ENCODE measurements around the gene KCNJ3. TPM values are rescaled to one million over a fixed set of nuclear protein-coding genes. Genes with fewer than 3 reads are reported as not detected.

Gene KCNJ3
- total RNA-seq, 1 donor from 2014 or later: 4.2 TPM

DNA sequence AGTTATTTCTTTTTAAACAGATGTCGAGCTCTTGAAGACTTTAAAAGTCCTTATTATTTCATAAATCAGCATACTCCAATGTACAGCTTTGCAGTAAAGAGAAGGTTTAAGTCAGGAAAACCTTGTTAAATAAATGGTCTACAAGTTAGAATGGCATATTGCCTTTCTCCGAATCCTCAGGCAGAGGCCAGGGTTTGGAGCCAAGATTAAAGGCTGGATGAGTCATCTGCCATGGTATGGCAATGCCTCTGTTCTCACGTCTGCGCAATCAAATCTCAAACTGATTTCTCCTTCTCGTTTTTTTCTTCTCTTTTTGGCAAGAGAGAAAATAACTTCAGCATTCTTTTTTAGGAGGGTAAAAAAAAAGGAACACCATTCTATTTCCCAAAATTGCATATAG, 5.6 kb upstream of the KCNJ3 start:
- no peak for DNase-seq (ENCODE audit: extremely low spot score in 2 of 2)
- TF ChIP-seq POLR2A (IDR thresholded peaks at IDR 0.05): no peak
- TF ChIP-seq, protein P1, sequence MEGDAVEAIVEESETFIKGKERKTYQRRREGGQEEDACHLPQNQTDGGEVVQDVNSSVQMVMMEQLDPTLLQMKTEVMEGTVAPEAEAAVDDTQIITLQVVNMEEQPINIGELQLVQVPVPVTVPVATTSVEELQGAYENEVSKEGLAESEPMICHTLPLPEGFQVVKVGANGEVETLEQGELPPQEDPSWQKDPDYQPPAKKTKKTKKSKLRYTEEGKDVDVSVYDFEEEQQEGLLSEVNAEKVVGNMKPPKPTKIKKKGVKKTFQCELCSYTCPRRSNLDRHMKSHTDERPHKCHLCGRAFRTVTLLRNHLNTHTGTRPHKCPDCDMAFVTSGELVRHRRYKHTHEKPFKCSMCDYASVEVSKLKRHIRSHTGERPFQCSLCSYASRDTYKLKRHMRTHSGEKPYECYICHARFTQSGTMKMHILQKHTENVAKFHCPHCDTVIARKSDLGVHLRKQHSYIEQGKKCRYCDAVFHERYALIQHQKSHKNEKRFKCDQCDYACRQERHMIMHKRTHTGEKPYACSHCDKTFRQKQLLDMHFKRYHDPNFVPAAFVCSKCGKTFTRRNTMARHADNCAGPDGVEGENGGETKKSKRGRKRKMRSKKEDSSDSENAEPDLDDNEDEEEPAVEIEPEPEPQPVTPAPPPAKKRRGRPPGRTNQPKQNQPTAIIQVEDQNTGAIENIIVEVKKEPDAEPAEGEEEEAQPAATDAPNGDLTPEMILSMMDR (IDR thresholded peaks at IDR 0.05): no peak
- no peak for TF ChIP-seq POLR2AphosphoS5 (IDR thresholded peaks at IDR 0.05; ENCODE audit: insufficient read depth in 1 of 2, low read depth in 1 of 2)
- Histone ChIP-seq H3K9me3 (no peaks in the 10 kb centered on the region), H3K4me3 (no peak overlapping the region), H3K4me1 (peaks cover 3% of the 10 kb centered on the region), H3K27ac (no peak overlapping the region), H3K36me3 (no peaks in the 10 kb centered on the region), H3K27me3 (no peaks in the 10 kb centered on the region)
- intact Hi-C loops (cut with DNase I): no loop called here

DNA sequence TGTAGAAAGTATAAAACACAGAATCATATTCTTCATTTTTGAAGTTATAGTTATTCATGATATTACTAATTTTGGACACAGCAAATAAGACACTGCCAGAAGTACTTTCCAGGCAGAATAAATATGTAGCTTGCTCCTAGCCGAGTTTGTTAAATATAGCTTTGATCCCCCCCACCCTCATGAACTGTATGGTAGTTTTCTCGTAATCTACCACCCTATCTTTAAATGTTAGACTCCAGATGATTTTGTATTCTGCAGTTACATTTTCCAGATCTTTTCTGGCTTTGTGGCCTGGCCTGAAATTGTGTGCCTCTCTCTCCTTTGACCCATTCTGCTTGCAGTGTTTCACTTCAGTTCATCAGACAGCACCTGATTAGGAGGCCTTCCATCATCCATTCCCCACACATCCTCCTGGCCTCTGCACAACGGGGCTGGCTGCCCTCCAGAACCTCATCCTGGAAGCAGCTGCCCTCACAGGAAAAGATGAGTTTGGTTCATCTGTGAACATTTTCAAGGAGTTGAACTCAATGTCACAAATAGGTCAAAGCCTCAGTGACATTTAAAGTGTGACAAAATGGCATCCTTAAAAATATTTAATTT, 4.7 kb upstream of the KCNJ3 start:
- Histone ChIP-seq H3K4me1 (peaks cover 5% of the 10 kb centered on the region), H3K36me3 (no peaks in the 10 kb centered on the region), H3K4me3 (no peak overlapping the region), H3K9me3 (no peaks in the 10 kb centered on the region), H3K27me3 (no peaks in the 10 kb centered on the region), H3K27ac (no peak overlapping the region)
- intact Hi-C loops (cut with DNase I): no loop called here
- TF ChIP-seq POLR2A (IDR thresholded peaks at IDR 0.05) (no peak), POLR2AphosphoS5 (IDR thresholded peaks at IDR 0.05; ENCODE audit: insufficient read depth in 1 of 2, low read depth in 1 of 2) (no peak)
- TF ChIP-seq, protein P1 (IDR thresholded peaks at IDR 0.05): no peak
- no peak for DNase-seq (ENCODE audit: extremely low spot score in 2 of 2)

DNA sequence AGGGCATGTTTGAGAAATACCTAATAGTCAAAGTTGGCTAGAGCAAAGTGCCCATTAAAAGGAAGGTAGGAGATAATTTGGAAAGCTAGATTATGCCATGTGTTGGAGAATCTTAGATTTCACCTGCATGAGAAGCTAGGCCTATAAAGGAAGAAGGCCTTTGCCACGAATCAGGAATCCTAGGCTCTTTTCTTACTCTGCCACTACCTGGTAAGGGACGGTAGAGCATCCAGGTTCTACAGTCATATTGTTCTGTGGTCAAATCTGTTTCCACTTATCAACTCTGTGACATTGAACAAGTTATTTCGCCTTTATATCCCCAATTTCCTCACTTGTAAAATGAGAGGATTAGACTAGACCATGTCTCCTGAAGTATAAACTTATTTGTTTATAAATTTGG, 3.6 kb upstream of the KCNJ3 start:
- intact Hi-C loops (cut with DNase I): no loop called here
- Histone ChIP-seq H3K9me3 (no peaks in the 10 kb centered on the region), H3K36me3 (no peaks in the 10 kb centered on the region), H3K4me3 (no peak overlapping the region), H3K4me1 (peaks cover 5% of the 10 kb centered on the region), H3K27me3 (no peaks in the 10 kb centered on the region), H3K27ac (no peak overlapping the region)
- no peak for DNase-seq (ENCODE audit: extremely low spot score in 2 of 2)
- no peak for TF ChIP-seq POLR2A (IDR thresholded peaks at IDR 0.05)
- TF ChIP-seq, protein P1 (IDR thresholded peaks at IDR 0.05): no peak
- TF ChIP-seq POLR2AphosphoS5 (IDR thresholded peaks at IDR 0.05; ENCODE audit: insufficient read depth in 1 of 2, low read depth in 1 of 2): no peak

DNA sequence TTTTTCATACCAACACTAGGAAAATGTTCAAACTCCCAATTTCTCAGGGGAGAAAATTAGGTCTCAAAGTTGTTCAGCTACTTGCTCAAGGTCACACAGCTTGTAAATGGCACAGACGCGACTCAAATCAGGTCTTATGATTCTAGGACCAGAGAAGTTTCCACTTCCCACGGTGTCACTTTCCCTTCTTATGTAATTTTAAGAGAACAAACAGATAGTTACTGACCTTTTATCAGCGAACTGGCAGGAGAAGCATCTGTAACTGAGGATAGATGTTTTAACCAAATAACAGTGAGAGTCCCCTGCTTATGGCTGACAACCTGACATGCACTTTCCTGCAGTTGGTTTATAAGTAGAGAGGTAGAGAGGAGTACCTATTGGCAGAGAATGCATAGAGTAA, 2.1 kb upstream of the KCNJ3 start:
- Histone ChIP-seq H3K27ac (no peak overlapping the region), H3K4me3 (no peak overlapping the region), H3K27me3 (no peaks in the 10 kb centered on the region), H3K9me3 (no peaks in the 10 kb centered on the region), H3K4me1 (peaks cover 5% of the 10 kb centered on the region), H3K36me3 (no peaks in the 10 kb centered on the region)
- no peak for DNase-seq (ENCODE audit: extremely low spot score in 2 of 2)
- intact Hi-C loops (cut with DNase I): no loop called here
- TF ChIP-seq, protein P1 (IDR thresholded peaks at IDR 0.05): no peak
- TF ChIP-seq POLR2AphosphoS5 (IDR thresholded peaks at IDR 0.05; ENCODE audit: insufficient read depth in 1 of 2, low read depth in 1 of 2): no peak
- TF ChIP-seq POLR2A (IDR thresholded peaks at IDR 0.05): no peak

DNA sequence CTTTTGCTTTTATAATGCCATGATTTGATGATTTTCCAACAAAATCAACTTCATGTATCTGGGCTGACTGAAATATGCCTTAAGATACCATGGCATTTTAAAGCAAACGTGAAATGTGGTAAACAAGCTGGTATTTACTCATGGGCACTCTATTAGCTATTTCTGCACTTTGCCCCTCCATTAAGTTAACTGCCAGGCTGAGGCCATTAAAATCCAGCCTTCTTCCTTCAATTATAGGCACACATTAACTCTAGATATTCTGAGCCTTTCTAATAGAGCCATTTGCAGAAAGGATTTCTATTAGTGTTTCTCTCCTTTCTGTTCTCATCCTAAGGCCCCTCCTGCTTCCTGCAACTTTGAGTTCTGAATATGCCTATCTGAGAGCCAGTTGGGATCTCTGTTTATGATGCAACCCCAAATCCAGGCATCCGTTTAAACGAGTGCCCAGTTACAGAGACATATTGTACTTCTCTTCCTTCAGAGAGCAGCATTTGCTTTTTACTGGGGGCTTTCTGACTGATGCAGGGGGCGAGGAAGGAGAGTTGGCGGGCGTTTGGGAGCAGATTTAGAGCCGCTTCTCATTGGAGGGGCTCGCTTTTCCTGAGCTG, 1.6 kb upstream of the KCNJ3 start:
- intact Hi-C loops (cut with DNase I): no loop called here
- no peak for DNase-seq (ENCODE audit: extremely low spot score in 2 of 2)
- Histone ChIP-seq H3K4me1 (peaks cover 5% of the 10 kb centered on the region), H3K27me3 (no peaks in the 10 kb centered on the region), H3K9me3 (no peaks in the 10 kb centered on the region), H3K4me3 (peak overlapping the region; percentile 30 to 43), H3K36me3 (no peaks in the 10 kb centered on the region), H3K27ac (no peak overlapping the region)
- TF ChIP-seq, protein P1 (IDR thresholded peaks at IDR 0.05): no peak
- no peak for TF ChIP-seq POLR2A (IDR thresholded peaks at IDR 0.05)
- TF ChIP-seq POLR2AphosphoS5 (IDR thresholded peaks at IDR 0.05; ENCODE audit: insufficient read depth in 1 of 2, low read depth in 1 of 2): no peak

Measured in vagina (tissue), 2 donors.